Thymus (tissue), 11 donors: ENCODE results near the gene MFAP5. TPM values are rescaled to one million over a fixed set of nuclear protein-coding genes. Genes with fewer than 3 reads are reported as not detected.

ENCODE experiments used
- DNase-seq, 9 donors: peaks; one replicate each; pipeline ENCODE4 v3.0.0-alpha.2; 2013; ENCODE audit warnings: low spot score in 9 of 9, low read depth in 6 of 9, missing footprints in 1 of 9
- H3K27ac ChIP-seq, 2 donors: one replicate each; pipeline ENCODE4 v1.5.1; 2013; ENCODE audit warnings: control low read depth in 1 of 2, low read depth in 1 of 2, low read length in 1 of 2, mild to moderate bottlenecking in 1 of 2, moderate library complexity in 1 of 2
- H3K27me3 ChIP-seq, 2 donors: one replicate each; pipeline ENCODE4 v1.5.1; 2013; ENCODE audit warnings: low read length in 1 of 2; ENCODE audit not compliant: control insufficient read depth in 2 of 2, insufficient read depth in 1 of 2
- H3K36me3 ChIP-seq, 2 donors: one replicate each; pipeline ENCODE4 v1.5.1; 2013; ENCODE audit warnings: low read length in 1 of 2, mild to moderate bottlenecking in 1 of 2, moderate library complexity in 1 of 2; ENCODE audit not compliant: control insufficient read depth in 2 of 2, insufficient read depth in 2 of 2
- H3K4me1 ChIP-seq, 2 donors: one replicate each; pipeline ENCODE4 v1.5.1; 2013; ENCODE audit warnings: low read length in 2 of 2; ENCODE audit not compliant: control insufficient read depth in 2 of 2, insufficient read depth in 2 of 2
- H3K4me3 ChIP-seq, 2 donors: one replicate each; pipeline ENCODE4 v1.5.1; 2013; ENCODE audit warnings: low read length in 2 of 2, control low read depth in 1 of 2, mild to moderate bottlenecking in 1 of 2
- H3K9me3 ChIP-seq, 2 donors: one replicate each; pipeline ENCODE4 v1.5.1; 2013; ENCODE audit warnings: low read length in 1 of 2, mild to moderate bottlenecking in 1 of 2; ENCODE audit not compliant: control insufficient read depth in 2 of 2, insufficient read depth in 1 of 2
- WGBS: extraction: QIAGEN DNeasy Blood & Tissue Kit; methylation state at CpG from one replicate; pipeline ENCODE4 v1.1.7; 2013; 5-methylcytosine and 5-hydroxymethylcytosine counted together
- polyA plus RNA-seq: library from polyadenylated mRNA; stranded (reverse); fragments of 200-250 nt; gene quantifications from one replicate; pipeline ENCODE4 v1.2.3, GENCODE V29; 2013
- total RNA-seq: library from RNA; stranded (reverse); fragments of 120-200 nt; gene quantifications from one replicate; pipeline ENCODE4 v1.2.4, GENCODE V29; 2013
- donor health status: healthy.

Gene MFAP5
- total and polyA plus RNA-seq, 2 donors, result 6.7 to 7.5 TPM

DNA sequence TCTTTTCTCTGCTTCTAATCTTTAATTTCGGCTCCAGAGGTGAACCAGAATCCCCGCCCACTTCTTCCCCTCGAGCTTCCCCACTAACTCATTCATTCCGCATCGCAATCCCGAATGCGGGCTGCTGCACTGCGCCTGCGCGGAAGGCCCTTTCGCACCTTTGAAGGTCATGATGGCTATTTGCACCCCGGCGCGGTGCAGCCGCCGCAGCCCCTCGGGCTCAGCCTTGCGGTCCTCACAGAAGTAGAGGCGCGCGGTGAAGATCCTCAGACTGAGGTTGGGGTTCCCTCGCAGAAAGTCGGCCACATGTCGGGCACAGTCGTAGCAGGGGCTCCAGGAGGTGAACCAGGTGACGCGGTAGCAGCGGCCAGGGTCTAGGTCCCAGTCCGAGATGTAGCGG, 57.6 kb downstream of the MFAP5 start:
- WGBS, result 98% methylated on average over 30 of the region's 30 CpGs
- H3K27ac ChIP-seq, result no peak overlapping the region
- H3K27me3 ChIP-seq, result peaks cover 0 to 2% of the 10 kb centered on the region in 2 donors
- DNase-seq, result no peak
- H3K4me1 ChIP-seq, result peaks cover 0 to 4% of the 10 kb centered on the region in 2 donors
- H3K36me3 ChIP-seq, result no peaks in the 10 kb centered on the region
- H3K4me3 ChIP-seq, result no peak overlapping the region
- H3K9me3 ChIP-seq, result no peaks in the 10 kb centered on the region

DNA sequence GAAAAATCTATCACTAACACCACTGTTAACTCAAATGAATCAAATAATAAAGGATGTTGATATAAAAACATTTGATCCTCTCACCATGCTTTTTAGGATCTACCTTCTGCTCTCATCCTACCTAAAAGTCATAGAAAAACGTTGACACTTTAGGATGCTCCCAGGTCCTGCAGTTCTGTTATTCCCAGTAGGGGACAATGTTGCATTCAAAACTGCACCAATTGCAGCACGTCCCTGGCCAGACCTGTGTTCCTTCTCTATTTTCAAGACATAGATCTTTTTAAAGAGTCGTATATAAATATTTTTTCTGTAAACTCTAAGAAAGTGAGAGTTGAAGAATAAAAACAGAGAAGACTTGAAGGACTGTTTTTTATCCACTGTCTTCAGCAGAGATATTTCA, 58.8 kb downstream of the MFAP5 start:
- H3K27me3 ChIP-seq, result peaks cover 0 to 2% of the 10 kb centered on the region in 2 donors
- H3K4me3 ChIP-seq, result no peak overlapping the region
- no peak overlapping the region for H3K27ac ChIP-seq
- DNase-seq, result peak in 2 of 9 donors; percentile 8 to 15
- WGBS, result 44% methylated on average over 3 of the region's 3 CpGs
- no peaks in the 10 kb centered on the region for H3K4me1 ChIP-seq
- H3K9me3 ChIP-seq, result no peaks in the 10 kb centered on the region
- no peaks in the 10 kb centered on the region for H3K36me3 ChIP-seq

DNA sequence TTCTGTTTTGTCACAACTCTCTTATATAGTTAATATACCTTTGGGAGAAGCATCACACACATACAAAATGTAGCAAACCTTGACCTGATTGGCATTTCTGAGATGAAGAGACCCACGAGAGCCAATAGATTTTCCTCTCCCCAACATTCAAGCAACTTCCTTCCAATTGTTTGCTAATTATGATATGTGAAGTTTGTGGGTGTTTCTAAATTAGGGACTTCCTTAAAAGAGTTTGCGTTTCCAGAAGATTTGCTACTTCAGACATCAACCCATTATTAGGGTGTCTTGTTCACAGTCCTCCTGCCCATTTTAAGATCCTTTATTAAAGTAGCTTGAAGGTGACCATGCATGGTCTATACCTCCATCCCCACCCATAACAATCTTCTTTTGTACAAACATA, 59.3 kb downstream of the MFAP5 start:
- Histone ChIP-seq H3K36me3 (no peaks in the 10 kb centered on the region), H3K9me3 (no peaks in the 10 kb centered on the region), H3K4me1 (no peaks in the 10 kb centered on the region), H3K27ac (no peak overlapping the region), H3K4me3 (no peak overlapping the region), H3K27me3 (peaks cover 0 to 2% of the 10 kb centered on the region in 2 donors)
- 28% methylated on average over 2 of the region's 2 CpGs for WGBS
- DNase-seq, result no peak

DNA sequence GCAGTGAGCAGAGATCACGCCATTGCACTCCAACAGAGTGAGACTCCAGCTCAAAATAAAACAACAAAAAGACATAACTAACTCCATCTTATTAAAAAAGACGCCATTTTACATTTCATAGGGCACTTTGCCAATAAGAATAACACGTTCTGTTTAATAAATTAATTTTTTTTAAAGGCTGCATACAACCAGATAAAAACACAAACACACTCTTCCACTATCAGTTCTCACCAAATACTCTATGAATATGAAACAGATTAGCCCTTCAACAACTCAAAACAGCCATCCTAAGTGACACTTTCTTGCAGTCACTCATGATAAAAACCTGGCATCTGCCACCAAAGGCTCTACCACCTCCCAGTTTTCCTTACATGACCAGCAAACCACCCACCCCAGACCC, 66.1 kb downstream of the MFAP5 start:
- no peaks in the 10 kb centered on the region for H3K9me3 ChIP-seq
- no peaks in the 10 kb centered on the region for H3K36me3 ChIP-seq
- WGBS, result 90% methylated on average over 3 of the region's 3 CpGs
- H3K4me3 ChIP-seq, result no peak overlapping the region
- no peaks in the 10 kb centered on the region for H3K4me1 ChIP-seq
- H3K27me3 ChIP-seq, result no peaks in the 10 kb centered on the region
- no peak for DNase-seq
- no peak overlapping the region for H3K27ac ChIP-seq

Other genes starting within 250 kb of the MFAP5 start
- gene CLEC6A, start 206.9 kb downstream of the MFAP5 start, total RNA-seq, result 0.09 TPM
- gene CLEC6A, start 206.9 kb downstream of the MFAP5 start, polyA plus RNA-seq, result 0.02 TPM
- 0.33 TPM for gene CLEC4D, start 149.3 kb downstream of the MFAP5 start, total RNA-seq
- 0.41 TPM for gene CLEC4D, start 149.3 kb downstream of the MFAP5 start, polyA plus RNA-seq
- 0.19 TPM for gene CLEC4E, start 121.9 kb downstream of the MFAP5 start, total RNA-seq
- gene CLEC4E, start 121.9 kb downstream of the MFAP5 start, polyA plus RNA-seq, result 4.1 TPM
- 0.42 TPM for gene AICDA, start 50.0 kb downstream of the MFAP5 start, total RNA-seq
- gene AICDA, start 50.0 kb downstream of the MFAP5 start, polyA plus RNA-seq, result 0.39 TPM
- gene RIMKLB, start 35.2 kb upstream of the MFAP5 start, total RNA-seq, result 44.1 TPM
- 95.5 TPM for gene RIMKLB, start 35.2 kb upstream of the MFAP5 start, polyA plus RNA-seq
- gene A2ML1, start 159.8 kb upstream of the MFAP5 start, total RNA-seq, result 1.8 TPM
- gene A2ML1, start 159.8 kb upstream of the MFAP5 start, polyA plus RNA-seq, result 30.0 TPM